Glomerular visceral epithelial cell (primary cell): ENCODE data around the gene TRIM49D2.
"Not testable (repeated sequence)": the region's sequence is repeated elsewhere in the genome, so short reads cannot be mapped to it uniquely, and the experiment has no call there.

ENCODE experiments used
- DNase-seq: peaks from one replicate; pipeline ENCODE4 v3.0.0-alpha.2; 2016; ENCODE audit errors: extremely low spot score

Gene TRIM49D2, protein sequence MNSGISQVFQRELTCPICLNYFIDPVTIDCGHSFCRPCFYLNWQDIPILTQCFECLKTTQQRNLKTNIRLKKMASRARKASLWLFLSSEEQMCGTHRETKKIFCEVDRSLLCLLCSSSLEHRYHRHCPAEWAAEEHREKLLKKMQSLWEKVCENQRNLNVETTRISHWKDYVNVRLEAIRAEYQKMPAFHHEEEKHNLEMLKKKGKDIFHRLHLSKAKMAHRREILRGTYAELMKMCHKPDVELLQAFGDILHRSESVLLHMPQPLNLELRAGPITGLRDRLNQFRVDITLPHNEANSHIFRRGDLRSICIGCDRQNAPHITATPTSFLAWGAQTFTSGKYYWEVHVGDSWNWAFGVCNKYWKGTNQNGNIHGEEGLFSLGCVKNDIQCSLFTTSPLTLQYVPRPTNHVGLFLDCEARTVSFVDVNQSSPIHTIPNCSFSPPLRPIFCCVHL

DNA sequence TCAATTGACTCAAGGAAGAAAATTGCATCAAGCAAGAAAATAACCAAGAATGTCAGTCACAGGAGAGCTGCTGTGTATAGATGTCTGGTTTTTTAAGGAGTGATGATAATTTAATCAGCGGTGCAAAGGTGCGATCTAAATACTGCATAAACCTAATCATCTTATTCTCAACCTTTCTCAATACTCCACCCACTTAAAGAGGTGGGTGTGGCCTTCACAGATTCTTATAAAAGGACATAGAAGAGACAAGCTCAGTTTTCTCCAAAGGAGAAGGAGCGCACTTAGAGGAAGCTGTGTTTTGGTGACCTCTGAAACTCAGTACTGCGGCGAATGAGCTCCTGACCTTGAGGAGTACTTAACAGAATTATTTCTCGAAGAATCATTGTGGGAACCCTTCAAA is at the start of gene TRIM49D2:
TRIM49D2 (plus strand) TSS at position 301 of the 400 bp plus-strand sequence. CDS start 2,698 bp downstream, outside the sequence.
- not testable (repeated sequence) for DNase-seq

DNA sequence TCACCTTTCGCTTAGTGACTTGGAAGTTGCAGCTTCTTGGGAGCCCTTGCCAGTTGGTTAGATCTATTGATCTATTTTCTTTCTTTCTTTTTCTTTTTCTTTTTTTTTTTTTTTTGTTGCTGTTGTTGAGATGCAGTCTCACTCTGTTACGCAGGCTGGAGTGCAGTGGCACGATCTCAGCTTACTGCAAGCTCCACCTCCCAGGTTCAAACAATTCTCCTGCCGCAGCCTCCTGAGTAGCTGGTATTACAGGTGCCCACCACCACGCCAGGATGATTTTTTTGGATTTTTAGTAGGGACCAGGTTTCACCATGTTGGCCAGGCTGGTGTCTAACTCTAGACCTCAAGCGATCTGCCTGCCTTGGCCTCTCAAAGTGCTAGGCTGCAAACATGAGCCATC is 46.4 kb upstream of the TRIM49D2 start:
- not testable (repeated sequence) for DNase-seq

DNA sequence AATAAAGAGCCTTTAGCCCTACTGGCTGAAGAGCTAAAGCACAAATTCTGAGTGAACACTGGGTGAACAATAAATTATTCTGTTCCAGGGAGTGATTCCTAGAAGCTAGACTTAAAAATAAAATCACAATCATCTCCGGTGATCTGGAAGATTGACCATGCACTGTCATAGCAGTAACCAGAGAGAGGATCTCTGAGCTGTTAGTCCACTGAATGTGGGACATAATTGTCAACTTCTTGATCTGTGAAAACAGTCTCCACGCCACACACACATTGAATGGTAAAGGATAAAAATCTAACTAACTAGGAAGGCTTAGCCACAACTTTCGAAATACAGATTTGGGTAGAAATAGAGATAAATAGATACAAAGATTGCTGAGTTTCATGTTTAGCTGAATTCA is 30.6 kb upstream of the TRIM49D2 start:
- not testable (repeated sequence) for DNase-seq

DNA sequence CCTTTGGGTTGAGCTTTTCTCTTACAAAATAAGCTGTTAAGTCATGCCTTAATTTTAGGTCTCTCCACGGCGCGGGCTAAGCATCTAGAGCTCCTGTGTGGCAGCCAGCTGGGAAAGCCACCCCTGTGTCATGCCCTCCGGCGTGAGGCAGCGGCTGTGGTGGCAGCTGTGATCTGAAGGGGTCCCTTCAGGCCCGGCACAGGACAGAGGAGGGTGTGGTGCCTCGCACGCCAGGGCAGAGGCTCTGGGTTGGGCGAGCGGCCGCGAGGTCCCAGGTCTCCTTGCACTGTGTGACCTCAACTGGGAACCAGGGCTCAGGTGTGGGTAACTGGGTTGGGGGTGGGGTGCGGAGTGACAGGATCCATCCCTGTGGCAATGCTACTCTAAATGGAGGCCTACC is 23.1 kb upstream of the TRIM49D2 start:
- not testable (repeated sequence) for DNase-seq

DNA sequence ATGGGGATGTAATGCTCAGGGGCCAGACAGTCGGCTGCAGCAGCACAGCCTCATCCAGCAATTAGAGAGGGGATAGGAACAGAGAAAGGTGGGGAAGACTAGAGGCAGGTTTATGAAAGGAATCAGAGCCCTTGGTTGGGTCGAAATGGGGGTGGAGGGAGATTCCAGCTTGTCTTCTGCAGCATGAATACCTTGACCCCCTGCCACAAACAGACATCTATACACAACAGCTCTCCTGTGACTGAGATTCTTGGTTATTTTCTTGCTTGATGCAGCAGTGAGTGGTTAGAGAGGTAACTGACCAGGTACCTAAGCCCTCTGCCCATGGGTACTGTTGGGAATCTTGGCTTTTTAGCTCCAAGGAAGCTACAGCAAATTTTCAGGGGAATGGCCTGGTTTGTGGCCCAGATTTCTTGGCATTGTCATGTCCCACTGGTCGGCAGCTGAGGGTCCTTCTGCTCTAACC is 1.6 kb upstream of the TRIM49D2 start, which contains the start of gene TRIM49D1:
TRIM49D1 (minus strand) TSS at position 51 of the 466 bp plus-strand sequence. CDS start 4,535 bp downstream, outside the sequence.
- DNase-seq: no peak

DNA sequence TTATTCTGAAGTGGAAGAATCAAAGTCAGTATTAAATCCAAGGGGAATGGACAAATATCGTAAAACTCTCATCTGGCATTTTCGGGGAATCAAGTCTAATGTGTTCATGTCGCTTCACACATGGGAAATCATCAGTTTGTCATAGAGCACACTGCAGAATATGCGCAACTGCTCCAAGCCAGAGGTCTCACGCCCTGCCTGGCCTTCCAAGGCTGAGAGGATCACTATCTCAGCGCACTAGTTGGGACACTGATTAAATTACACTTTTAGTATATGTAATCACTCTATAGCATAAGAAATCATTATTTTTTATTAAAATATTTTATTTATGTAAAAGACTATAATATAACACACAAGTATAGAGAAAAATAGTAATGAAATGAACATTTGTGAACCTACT is 37.0 kb downstream of the TRIM49D2 start:
- not testable (repeated sequence) for DNase-seq

DNA sequence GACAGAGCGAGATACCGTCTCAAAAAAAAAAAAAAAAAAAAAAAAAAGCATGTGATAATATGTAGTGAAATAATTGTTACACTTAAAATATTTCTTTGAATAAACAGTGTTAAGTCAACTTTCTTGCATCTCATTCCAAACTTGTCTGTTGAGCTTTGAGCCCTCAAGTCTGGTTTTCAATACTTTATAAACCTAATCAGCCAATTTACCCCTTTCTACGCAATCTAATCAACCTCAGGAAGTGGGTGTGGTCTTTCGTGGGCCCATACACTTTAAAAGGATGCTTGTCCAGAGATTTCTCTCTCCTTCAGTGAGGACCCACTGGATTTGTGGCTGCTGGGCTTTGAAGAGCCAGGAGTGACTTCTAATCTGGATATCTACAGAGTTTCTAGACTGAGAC is 41.9 kb downstream of the TRIM49D2 start, which contains the start of gene TRIM64:
TRIM64 (plus strand) TSS at position 301 of the 400 bp plus-strand sequence. CDS start 2,467 bp downstream, outside the sequence.
- not testable (repeated sequence) for DNase-seq
